Motor neuron (in vitro differentiated cells): Measurements from ENCODE around the gene RAB3IL1. TPM values are rescaled to one million over a fixed set of nuclear protein-coding genes. Genes with fewer than 3 reads are reported as not detected.
A peak's percentile ranks its signal among the peaks of the same experiment; 100 is the strongest.

ENCODE experiments used
- ATAC-seq, 8 experiments: fragments of 200-7000 bp; cut with Tn5 transposase; replicated peaks in 6 of 8; 2 replicates each; pipeline ENCODE4 v1.8.0; 2021; ENCODE audit warnings: mild to moderate bottlenecking in 8 of 8, moderate library complexity in 8 of 8
- H3K27ac ChIP-seq, 2 donors: fragments of 250-450 bp; sonication (Bioruptor Pico); 2 replicates each; pipeline ENCODE4 v1.9.0; 2021; ENCODE audit warnings: antibody characterized with exemption in 2 of 2, mild to moderate bottlenecking in 2 of 2, moderate library complexity in 1 of 2
- H3K4me1 ChIP-seq, 2 donors: fragments of 250-450 bp; sonication (Bioruptor Pico); replicated peaks in 1 of 2; 2 replicates each; pipeline ENCODE4 v1.6.1; 2021; ENCODE audit warnings: antibody characterized with exemption in 2 of 2, mild to moderate bottlenecking in 2 of 2, moderate library complexity in 1 of 2
- H3K4me3 ChIP-seq, 5 donors: fragments of 250-450 bp; sonication (Bioruptor Pico); 2 replicates each; pipeline ENCODE4 v1.9.0; 2021; ENCODE audit warnings: antibody characterized with exemption in 5 of 5, mild to moderate bottlenecking in 5 of 5, moderate library complexity in 4 of 5
- WGBS, 10 experiments: fragments of 450-650 bp; shearing (Covaris generic); methylation state at CpG; one replicate each; pipeline ENCODE4 v1.0.0; 2022; 5-methylcytosine and 5-hydroxymethylcytosine counted together
- in situ Hi-C, 9 experiments: fragments of 400-800 bp; cut with MboI; loops; one replicate each; pipeline ENCODE4 v1.15.0; 2021; ENCODE audit warnings: low sequenced_read_pairs in 9 of 9, low pct_unique_long_range_greater_than_20kb in 2 of 9; ENCODE audit not compliant: unreplicated experiment in 9 of 9
- total RNA-seq, 8 experiments: library from RNA; unstranded; fragments of 300-600 nt; gene quantifications; 2 replicates each; pipeline versions ENCODE4 v1.2.3 to v1.2.4, GENCODE V29; 2022

RAB3IL1 gene
- total RNA-seq, 8 experiments from 2014 or later = 0.50 to 12.8 (median 2.5) TPM

GRCh38 chr11:61905067-61905696 is 12.2 kb downstream of the RAB3IL1 start:
- WGBS, 10 experiments = 82 to 100% (median 93%) methylated on average over 1 to 8 of the region's 13 CpGs; no CpG with 5 or more reads in 5 of the 10 experiments
- H3K27ac ChIP-seq = no peak overlapping the region
- H3K4me1 ChIP-seq = peaks cover 21 to 22% of the 10 kb centered on the region in 2 donors
- no peak overlapping the region for H3K4me3 ChIP-seq
- in situ Hi-C loops = no loop called here
- ATAC-seq = no peak

- in situ Hi-C loops = no loop called here
- 15 to 33% methylated on average over 3 to 4 of the region's 19 CpGs; no CpG with 5 or more reads in 8 of the 10 experiments for WGBS, 10 experiments
- Histone ChIP-seq H3K27ac (no peak overlapping the region), H3K4me3 (peak overlapping the region in 1 of 5 donors; percentile 9), H3K4me1 (peaks cover 26 to 28% of the 10 kb centered on the region in 2 donors)
- peak; percentile 24 to 87 (median 70) for ATAC-seq
Observed at GRCh38 chr11:61904539-61905048, 12.8 kb downstream of the RAB3IL1 start.

- 92 to 100% (median 94%) methylated on average over 1 to 3 of the region's 3 CpGs; no CpG with 5 or more reads in 7 of the 10 experiments for WGBS, 10 experiments
- Histone ChIP-seq H3K27ac (no peak overlapping the region), H3K4me3 (no peak overlapping the region), H3K4me1 (peaks cover 26% of the 10 kb centered on the region in 2 donors)
- no peak for ATAC-seq
- in situ Hi-C loops = no loop called here
Observed at GRCh38 chr11:61903845-61904244, 13.5 kb downstream of the RAB3IL1 start.

- no peak for ATAC-seq
- WGBS, 10 experiments = 40 to 100% (median 93%) methylated on average over 1 to 3 of the region's 11 CpGs; no CpG with 5 or more reads in 5 of the 10 experiments
- Histone ChIP-seq H3K4me1 (peaks cover 33 to 34% of the 10 kb centered on the region in 2 donors), H3K27ac (no peak overlapping the region), H3K4me3 (no peak overlapping the region)
- in situ Hi-C loops = no loop called here
Observed at GRCh38 chr11:61902313-61902712, 15.1 kb downstream of the RAB3IL1 start.

GRCh38 chr11:61901397-61901796 is 16.0 kb downstream of the RAB3IL1 start:
- WGBS, 10 experiments = 80 to 100% (median 94%) methylated on average over 1 to 5 of the region's 10 CpGs; no CpG with 5 or more reads in 6 of the 10 experiments
- Histone ChIP-seq H3K27ac (no peak overlapping the region), H3K4me1 (peaks cover 33 to 34% of the 10 kb centered on the region in 2 donors), H3K4me3 (no peak overlapping the region)
- in situ Hi-C loops = no loop called here
- no peak for ATAC-seq

GRCh38 chr11:61900251-61900650 is 17.1 kb downstream of the RAB3IL1 start:
- in situ Hi-C loops = no loop called here
- H3K4me3 ChIP-seq = no peak overlapping the region
- 100% methylated on average over 3 of the region's 17 CpGs; no CpG with 5 or more reads in 9 of the 10 experiments for WGBS, 10 experiments
- no peak for ATAC-seq
- peaks cover 33 to 34% of the 10 kb centered on the region in 2 donors for H3K4me1 ChIP-seq
- H3K27ac ChIP-seq = peak overlapping the region; percentile 49 to 66

GRCh38 chr11:61899146-61899841 is 18.1 kb downstream of the RAB3IL1 start:
- peak; percentile 62 to 91 (median 80) for ATAC-seq
- Histone ChIP-seq H3K4me1 (peaks cover 27 to 29% of the 10 kb centered on the region in 2 donors), H3K4me3 (no peak overlapping the region), H3K27ac (peak overlapping the region; percentile 49 to 66)
- in situ Hi-C loops = loop anchor here in 6 of 9 experiments (5.0 to 25.0 kb wide), 4 partner anchors 46 to 188 kb away; no protein-coding TSS in a partner anchor
- 0 to 42% (median 0%) methylated on average over 2 to 4 of the region's 27 CpGs; no CpG with 5 or more reads in 7 of the 10 experiments for WGBS, 10 experiments

GRCh38 chr11:61898247-61898582 is 19.2 kb downstream of the RAB3IL1 start:
- in situ Hi-C loops = loop anchor here in 6 of 9 experiments (5.0 to 25.0 kb wide), 4 partner anchors 47 to 189 kb away; no protein-coding TSS in a partner anchor
- no peak overlapping the region for H3K4me3 ChIP-seq
- peaks cover 26 to 27% of the 10 kb centered on the region in 2 donors for H3K4me1 ChIP-seq
- H3K27ac ChIP-seq = peak overlapping the region; percentile 49 to 66
- 90 to 100% (median 90%) methylated on average over 1 to 2 of the region's 9 CpGs; no CpG with 5 or more reads in 7 of the 10 experiments for WGBS, 10 experiments
- ATAC-seq = no peak

- WGBS, 10 experiments = 20 to 100% (median 90%) methylated on average over 1 to 2 of the region's 17 CpGs; no CpG with 5 or more reads in 6 of the 10 experiments
- peak; percentile 33 to 85 (median 58) for ATAC-seq
- Histone ChIP-seq H3K27ac (peak overlapping the region; percentile 49 to 66), H3K4me3 (no peak overlapping the region), H3K4me1 (peaks cover 26 to 27% of the 10 kb centered on the region in 2 donors)
- in situ Hi-C loops = loop anchor here in 6 of 9 experiments (5.0 to 25.0 kb wide), 4 partner anchors 47 to 190 kb away; no protein-coding TSS in a partner anchor
Observed at GRCh38 chr11:61897387-61898246, 19.7 kb downstream of the RAB3IL1 start.

GRCh38 chr11:61896665-61897386 is 20.5 kb downstream of the RAB3IL1 start:
- 80 to 100% (median 93%) methylated on average over 1 to 3 of the region's 15 CpGs; no CpG with 5 or more reads in 4 of the 10 experiments for WGBS, 10 experiments
- H3K4me1 ChIP-seq = peaks cover 26 to 27% of the 10 kb centered on the region in 2 donors
- H3K4me3 ChIP-seq = no peak overlapping the region
- no peak overlapping the region for H3K27ac ChIP-seq
- in situ Hi-C loops = loop anchor here in 6 of 9 experiments (5.0 to 25.0 kb wide), 4 partner anchors 48 to 190 kb away; no protein-coding TSS in a partner anchor
- no peak for ATAC-seq

- in situ Hi-C loops = loop anchor here in 6 of 9 experiments (5.0 to 25.0 kb wide), 4 partner anchors 49 to 192 kb away; no protein-coding TSS in a partner anchor
- H3K27ac ChIP-seq = no peak overlapping the region
- no peak overlapping the region for H3K4me3 ChIP-seq
- ATAC-seq = no peak
- WGBS, 10 experiments = 51 to 90% (median 73%) methylated on average over 1 to 4 of the region's 4 CpGs; no CpG with 5 or more reads in 4 of the 10 experiments
- peaks cover 26 to 29% of the 10 kb centered on the region in 2 donors for H3K4me1 ChIP-seq
Observed at GRCh38 chr11:61895718-61896059, 21.7 kb downstream of the RAB3IL1 start.
